ENCODE results near the gene PTPN23. TPM values are rescaled to one million over a fixed set of nuclear protein-coding genes. Genes with fewer than 3 reads are reported as not detected.

The PTPN23 gene
- total RNA-seq, 1 donor from 2014 or later, result 18.8 TPM

GRCh38 chr3:47405820-47406761 is 25.3 kb downstream of the PTPN23 start:
- no peak for DNase-seq (ENCODE audit: low spot score)

- no peak for DNase-seq (ENCODE audit: low spot score)
Observed at GRCh38 chr3:47406762-47407149, 25.9 kb downstream of the PTPN23 start.

- no peak for DNase-seq (ENCODE audit: low spot score)
Observed at GRCh38 chr3:47407237-47407636, 26.4 kb downstream of the PTPN23 start.

- DNase-seq (ENCODE audit: low spot score), result no peak
Observed at GRCh38 chr3:47407896-47408838, 27.3 kb downstream of the PTPN23 start.

- DNase-seq (ENCODE audit: low spot score), result no peak
Observed at GRCh38 chr3:47408839-47409229, 28.0 kb downstream of the PTPN23 start.

GRCh38 chr3:47409284-47409683 is 28.5 kb downstream of the PTPN23 start:
- no peak for DNase-seq (ENCODE audit: low spot score)

GRCh38 chr3:47409688-47410416 is 29.0 kb downstream of the PTPN23 start:
- no peak for DNase-seq (ENCODE audit: low spot score)

GRCh38 chr3:47410417-47410720 is 29.5 kb downstream of the PTPN23 start:
- no peak for DNase-seq (ENCODE audit: low spot score)

- no peak for DNase-seq (ENCODE audit: low spot score)
Observed at GRCh38 chr3:47410801-47411646, 30.2 kb downstream of the PTPN23 start.

GRCh38 chr3:47411696-47412452 is 31.1 kb downstream of the PTPN23 start:
- DNase-seq (ENCODE audit: low spot score), result no peak

- no peak for DNase-seq (ENCODE audit: low spot score)
Observed at GRCh38 chr3:47412453-47412756, 31.6 kb downstream of the PTPN23 start.

GRCh38 chr3:47412842-47413520 is 32.2 kb downstream of the PTPN23 start:
- no peak for DNase-seq (ENCODE audit: low spot score)

- DNase-seq (ENCODE audit: low spot score), result no peak
Observed at GRCh38 chr3:47413751-47414150, 32.9 kb downstream of the PTPN23 start.

GRCh38 chr3:47414161-47414564 is 33.3 kb downstream of the PTPN23 start:
- DNase-seq (ENCODE audit: low spot score), result no peak

- DNase-seq (ENCODE audit: low spot score), result no peak
Observed at GRCh38 chr3:47414666-47415587, 34.1 kb downstream of the PTPN23 start.

GRCh38 chr3:47416041-47416440 is 35.2 kb downstream of the PTPN23 start:
- no peak for DNase-seq (ENCODE audit: low spot score)

- no peak for DNase-seq (ENCODE audit: low spot score)
Observed at GRCh38 chr3:47418167-47419082, 37.6 kb downstream of the PTPN23 start.
